Measurements from ENCODE around the gene WDR83. TPM values are rescaled to one million over a fixed set of nuclear protein-coding genes. Genes with fewer than 3 reads are reported as not detected.
"Not testable (repeated sequence)": the region's sequence is repeated elsewhere in the genome, so short reads cannot be mapped to it uniquely, and the experiment has no call there.

Gene WDR83
- polyA plus RNA-seq, 4 donors, result 13.9 to 27.3 (median 14.4) TPM

DNA sequence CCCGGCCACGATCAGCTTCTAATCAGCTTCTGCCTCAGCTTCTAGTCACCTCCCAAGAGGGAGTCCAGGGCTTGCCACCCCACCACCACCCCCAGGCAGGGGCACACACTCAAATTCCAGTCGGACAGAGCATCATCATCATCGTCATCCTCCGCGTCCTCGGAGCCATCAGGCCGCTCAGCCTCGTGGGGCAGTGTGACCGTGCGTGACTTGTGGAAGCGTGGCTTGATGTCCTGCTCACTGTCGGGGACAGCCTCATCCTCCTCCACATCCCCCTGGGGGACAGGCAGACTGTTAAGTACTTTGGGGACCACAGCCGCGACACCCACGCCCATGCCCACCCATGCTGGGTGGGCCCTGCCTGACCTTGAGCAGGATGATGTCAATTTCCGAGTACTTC, 44.6 kb downstream of the WDR83 start:
- DNase-seq (ENCODE audit: low read depth in 4 of 4, low spot score in 3 of 4), result no peak

DNA sequence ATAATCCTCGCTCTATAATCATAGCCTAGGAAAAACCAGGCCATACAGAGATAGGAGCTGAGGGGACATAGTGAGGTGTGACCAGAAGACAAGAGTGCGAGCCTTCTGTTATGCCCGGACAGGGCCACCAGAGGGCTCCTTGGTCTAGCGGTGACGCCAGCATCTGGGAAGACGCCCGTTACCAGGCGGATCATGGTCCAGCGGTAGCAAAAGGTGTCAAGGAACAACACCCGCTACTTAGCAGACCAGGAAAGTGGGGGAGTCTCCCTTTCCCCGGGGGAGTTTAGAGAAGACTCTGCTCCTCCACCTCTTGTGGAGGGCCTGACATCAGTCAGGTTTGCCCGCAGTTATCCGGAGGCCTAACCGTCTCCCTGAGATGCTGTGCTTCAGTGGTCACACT, 45.5 kb downstream of the WDR83 start:
- DNase-seq (ENCODE audit: low read depth in 4 of 4, low spot score in 3 of 4), result not testable (repeated sequence)

GRCh38 chr19:12713304-12713703, 46.7 kb downstream of the WDR83 start:
- not testable (repeated sequence) for DNase-seq (ENCODE audit: low read depth in 4 of 4, low spot score in 3 of 4)

DNA sequence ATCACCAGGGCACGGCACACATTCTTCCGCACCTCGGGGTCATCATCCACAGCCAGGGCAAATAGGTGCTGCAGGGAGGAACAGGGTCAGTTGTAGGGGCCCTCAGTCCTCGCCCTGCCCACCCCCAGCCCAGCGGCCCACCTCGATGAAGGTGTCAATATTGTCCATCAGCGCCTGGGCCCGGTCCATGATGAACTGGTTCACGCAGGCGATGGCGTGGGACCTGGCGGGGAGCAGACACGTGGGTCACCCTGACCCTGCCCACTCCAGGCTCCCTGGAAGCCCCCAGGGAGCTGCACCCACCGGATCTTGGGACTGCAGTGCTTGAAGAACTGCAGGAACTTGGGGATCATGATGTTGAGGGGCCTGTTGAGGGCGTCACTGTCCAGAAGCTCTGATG, 48.5 kb downstream of the WDR83 start:
- DNase-seq (ENCODE audit: low read depth in 4 of 4, low spot score in 3 of 4), result no peak

DNA sequence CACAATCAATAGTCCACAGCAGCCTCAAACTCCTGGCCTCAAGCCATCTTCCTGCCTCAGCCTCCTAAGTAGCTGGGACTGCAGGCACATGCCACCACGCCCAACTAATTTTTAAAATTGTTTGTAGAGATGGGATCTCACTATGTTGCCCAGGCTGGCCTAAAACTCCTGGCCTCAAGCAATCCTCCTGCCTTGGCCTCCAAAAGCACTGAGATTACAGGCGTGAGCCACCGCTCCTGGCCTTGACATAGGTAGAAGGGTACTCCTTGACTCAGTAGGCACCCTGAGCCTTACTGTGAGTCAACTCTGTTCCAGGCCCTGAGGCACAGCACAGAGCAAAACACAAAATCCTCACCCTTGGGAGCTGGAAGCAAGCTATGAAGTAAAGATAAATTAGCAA, 49.3 kb downstream of the WDR83 start:
- DNase-seq (ENCODE audit: low read depth in 4 of 4, low spot score in 3 of 4), result no peak

DNA sequence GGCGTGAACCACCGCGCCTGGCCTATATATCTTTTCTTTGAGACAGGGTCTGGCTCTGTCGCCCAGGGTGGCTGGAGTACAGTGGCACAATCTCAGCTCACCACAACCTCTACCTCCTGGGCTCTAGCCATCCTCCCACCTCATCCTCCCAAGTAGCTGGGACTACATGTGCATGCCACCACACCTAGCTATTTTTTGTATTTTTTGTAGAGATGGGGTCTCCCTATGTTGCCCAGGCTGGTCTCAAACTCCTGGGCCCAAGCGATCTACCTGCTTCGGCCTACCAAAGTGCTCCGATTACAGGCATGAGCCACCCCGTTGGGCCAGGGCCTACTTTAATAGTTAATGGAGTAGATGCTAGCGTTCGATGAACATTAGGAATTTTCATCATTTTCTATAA, 53.7 kb downstream of the WDR83 start:
- no peak for DNase-seq (ENCODE audit: low read depth in 4 of 4, low spot score in 3 of 4)

DNA sequence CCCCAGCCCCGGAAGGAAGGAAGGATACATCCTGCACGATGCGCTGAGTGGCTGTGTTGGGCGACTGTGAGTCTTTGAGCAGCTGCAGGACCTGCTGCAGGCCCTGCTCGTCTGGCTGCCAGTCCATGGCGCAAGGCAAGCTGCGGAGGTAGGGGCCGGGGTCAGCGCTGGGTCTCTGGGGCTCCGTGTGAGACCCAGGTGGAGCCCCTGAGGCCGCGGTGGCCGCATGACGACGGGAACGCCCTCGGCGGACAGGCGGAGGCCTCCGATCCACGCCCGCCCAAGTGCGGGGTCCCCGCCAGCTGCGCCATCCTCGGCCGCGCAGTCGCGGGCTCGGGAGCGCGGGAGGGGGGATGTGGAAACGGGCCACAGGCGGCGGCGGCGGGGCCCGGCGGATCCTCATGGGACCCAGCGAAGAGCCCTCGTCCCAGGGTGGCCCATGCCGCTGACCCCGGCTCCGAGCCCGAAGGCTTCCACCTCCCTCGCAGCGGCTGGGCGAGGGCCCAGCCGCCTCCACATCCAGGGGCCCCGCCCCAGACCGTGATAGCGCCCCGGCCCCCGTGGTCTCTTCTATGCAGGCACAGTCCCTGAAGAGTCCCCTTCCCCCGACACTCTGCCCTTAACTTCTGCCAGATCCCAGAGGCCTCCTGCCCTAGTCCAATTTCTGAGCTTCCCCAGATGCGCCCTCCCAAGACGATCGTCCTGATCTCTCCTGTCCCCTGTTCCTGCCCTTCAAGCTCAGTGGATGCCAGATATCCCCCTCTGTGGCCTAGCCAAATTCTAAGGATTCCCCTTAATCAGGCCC, 54.4 kb downstream of the WDR83 start:
- DNase-seq (ENCODE audit: low read depth in 4 of 4, low spot score in 3 of 4), result no peak

DNA sequence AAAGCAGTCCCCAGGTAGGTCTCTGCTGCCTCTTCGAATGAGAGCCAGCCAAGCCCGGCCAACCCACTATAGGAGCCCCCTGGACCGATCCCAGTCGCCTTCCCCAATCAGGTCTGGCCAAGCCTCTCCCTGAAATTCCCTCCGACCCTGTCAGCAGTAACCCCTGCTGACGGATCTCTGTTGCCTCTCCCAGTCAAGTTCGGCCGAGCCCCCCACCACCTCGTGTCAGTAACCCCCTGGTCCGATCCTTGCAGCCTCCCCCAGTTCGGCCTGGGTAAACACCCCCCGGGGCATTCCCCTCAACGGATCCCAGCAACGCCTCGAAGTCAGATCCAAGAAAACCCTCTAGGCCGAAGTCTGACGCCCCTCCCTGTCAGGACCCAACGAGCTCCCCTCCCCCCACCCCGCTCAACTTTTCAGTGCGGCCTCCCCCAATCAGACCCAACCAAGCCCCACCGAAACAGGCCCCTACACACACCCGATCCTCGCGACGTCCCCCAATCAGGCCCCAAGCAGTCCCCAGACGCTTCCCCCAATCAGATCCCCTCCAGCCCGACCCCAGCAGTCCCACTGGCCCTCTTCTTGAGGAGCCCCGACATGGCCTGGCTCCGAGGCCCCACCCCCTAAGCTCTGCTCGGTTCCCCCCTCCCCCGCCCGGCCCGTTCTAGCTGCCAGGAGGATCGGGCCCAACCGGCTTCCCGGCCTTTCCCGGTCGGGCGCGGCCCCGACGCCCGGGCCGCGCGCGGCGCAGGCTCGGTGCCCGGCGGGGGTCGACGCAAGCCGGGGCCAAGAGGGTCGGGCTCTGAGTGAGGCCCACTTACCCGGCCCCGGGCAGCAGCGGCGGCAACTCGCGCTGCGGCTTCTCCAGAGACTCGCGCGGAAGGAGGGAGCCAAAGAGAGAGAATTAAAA, 55.3 kb downstream of the WDR83 start:
- DNase-seq (ENCODE audit: low read depth in 4 of 4, low spot score in 3 of 4), result peak in 1 of 4 donors; percentile 62

DNA sequence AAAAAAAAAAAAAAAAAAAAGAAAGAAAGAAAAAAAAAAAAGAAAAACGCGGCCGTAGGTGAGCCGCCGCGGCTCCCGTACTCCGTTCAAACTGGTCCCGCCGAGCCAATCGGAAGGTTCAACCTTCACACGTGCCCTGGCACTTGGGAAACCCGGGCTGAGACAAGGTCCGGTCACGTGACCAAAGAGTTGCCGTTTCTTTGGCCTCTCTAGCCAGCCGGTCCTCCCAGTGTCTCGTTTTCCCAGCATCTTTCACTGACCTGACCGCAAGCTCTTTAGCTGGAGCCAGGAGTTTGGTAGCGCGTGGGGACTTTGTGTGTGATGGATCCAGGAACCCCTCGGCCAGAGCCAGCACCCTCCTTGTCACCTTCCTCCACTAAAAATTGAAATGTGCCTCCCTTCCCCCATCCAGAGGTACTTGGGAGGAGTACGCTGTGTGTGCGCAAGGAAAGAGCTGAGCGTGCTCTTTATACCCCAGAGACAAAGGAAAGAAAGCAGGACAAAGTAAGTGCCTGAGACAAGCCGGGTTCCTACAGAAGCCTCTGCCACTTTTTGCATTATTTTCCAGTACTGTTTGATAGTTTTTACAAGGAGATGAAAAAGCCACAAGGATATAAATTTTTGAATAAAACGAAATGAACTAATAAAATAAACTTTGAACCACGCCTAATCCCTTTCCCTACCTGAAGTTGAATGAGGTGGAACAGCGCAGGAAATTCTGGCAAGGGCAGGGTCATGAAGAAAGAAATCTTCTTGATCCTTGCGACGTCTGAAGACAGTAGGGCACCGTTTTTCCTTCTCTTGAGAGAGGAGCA, 56.2 kb downstream of the WDR83 start:
- DNase-seq (ENCODE audit: low read depth in 4 of 4, low spot score in 3 of 4), result peak; percentile 95 to 98 (median 97)

GRCh38 chr19:12723381-12723640, 56.7 kb downstream of the WDR83 start:
- no peak for DNase-seq (ENCODE audit: low read depth in 4 of 4, low spot score in 3 of 4)

DNA sequence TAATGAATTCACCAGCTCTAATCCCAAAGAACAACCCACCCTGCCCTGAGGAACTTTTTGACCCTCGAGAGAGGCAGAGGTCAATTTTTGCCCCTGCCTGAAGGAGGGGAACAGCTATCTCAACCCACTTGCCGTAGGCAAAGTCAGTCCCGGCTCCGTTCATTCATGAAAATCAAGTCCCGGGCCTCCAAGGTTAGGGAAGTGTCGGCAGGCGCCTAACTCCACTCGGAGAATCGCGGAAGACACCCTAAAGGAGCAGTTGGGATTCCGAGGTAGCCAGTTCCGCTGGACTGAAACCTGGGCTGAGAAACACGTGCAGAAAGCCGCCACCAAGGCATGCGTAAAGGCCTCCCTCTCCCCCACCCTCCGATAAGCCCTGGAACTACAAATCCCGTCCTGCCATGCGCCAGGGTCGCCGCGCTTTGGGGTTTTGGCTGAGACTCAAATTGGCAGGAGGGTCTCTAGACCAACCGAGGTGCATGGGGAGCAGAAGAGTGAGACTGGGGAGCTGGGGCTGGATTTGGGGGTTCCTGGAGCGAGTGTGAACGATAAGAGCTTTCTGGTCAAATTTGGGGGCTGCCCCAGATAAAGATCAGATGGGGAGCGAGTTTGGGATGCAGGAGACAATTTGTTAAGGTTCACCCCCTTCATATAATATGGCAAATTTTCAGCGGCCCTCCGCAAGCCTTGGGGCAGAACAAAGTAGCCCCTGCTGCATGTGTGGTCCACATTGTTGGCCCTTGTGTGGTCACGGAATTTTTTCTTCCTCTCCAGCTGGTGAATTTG, 57.2 kb downstream of the WDR83 start, which contains the start of gene TNPO2:
Gene TNPO2, minus strand, starts transcription at position 292 of the 786 bp plus-strand sequence. CDS start 2,955 bp downstream, outside the sequence.
- peak in 1 of 4 donors; percentile 53 for DNase-seq (ENCODE audit: low read depth in 4 of 4, low spot score in 3 of 4)

Other genes with a start within 250 kb of the WDR83 start
- gene ZNF443, start 225.8 kb upstream of the WDR83 start, polyA plus RNA-seq (ENCODE audit: insufficient read length in 4 of 4), result 10 to 100 TPM in 2 of 4 donors, 1 to 10 TPM in 2; 6.7 to 13.8 (median 10.5) TPM
- gene ZNF709, start 182.0 kb upstream of the WDR83 start, polyA plus RNA-seq (ENCODE audit: insufficient read length in 4 of 4), result 1 to 10 TPM; 5.7 to 9.4 (median 8.7) TPM
- gene ZNF564, start 115.3 kb upstream of the WDR83 start, polyA plus RNA-seq (ENCODE audit: insufficient read length in 4 of 4), result 10 to 100 TPM in 3 of 4 donors, 1 to 10 TPM in 1; 7.2 to 15.9 (median 13.9) TPM
- gene ZNF490, start 56.0 kb upstream of the WDR83 start, polyA plus RNA-seq (ENCODE audit: insufficient read length in 4 of 4), result 1 to 10 TPM; 3.5 to 5.9 (median 5.1) TPM
- gene ZNF791, start 55.9 kb upstream of the WDR83 start, polyA plus RNA-seq (ENCODE audit: insufficient read length in 4 of 4), result 10 to 100 TPM; 21.5 to 25.2 (median 23.0) TPM
- 10 to 100 TPM; 25.0 to 33.6 (median 30.1) TPM for gene MAN2B1, start 65 bp upstream of the WDR83 start, polyA plus RNA-seq (ENCODE audit: insufficient read length in 4 of 4)
- gene DHPS, start 15.1 kb downstream of the WDR83 start, polyA plus RNA-seq (ENCODE audit: insufficient read length in 4 of 4), result 10 to 100 TPM; 52.4 to 97.1 (median 72.6) TPM
- gene GNG14, start 21.2 kb downstream of the WDR83 start, polyA plus RNA-seq (ENCODE audit: insufficient read length in 4 of 4), result under 1 TPM in 1 of 4 donors, not detected in 3; 0.63 TPM
- gene FBXW9, start 29.8 kb downstream of the WDR83 start, polyA plus RNA-seq (ENCODE audit: insufficient read length in 4 of 4), result 10 to 100 TPM in 3 of 4 donors, 1 to 10 TPM in 1; 5.8 to 18.7 (median 11.3) TPM
- 10 to 100 TPM; 60.5 to 82.1 (median 69.8) TPM for gene TNPO2, start 57.1 kb downstream of the WDR83 start, polyA plus RNA-seq (ENCODE audit: insufficient read length in 4 of 4)
- 100 to 1,000 TPM; 139 to 201 (median 152) TPM for gene TRIR, start 67.9 kb downstream of the WDR83 start, polyA plus RNA-seq (ENCODE audit: insufficient read length in 4 of 4)
- 10 to 100 TPM; 70.6 to 94.6 (median 77.6) TPM for gene GET3, start 70.7 kb downstream of the WDR83 start, polyA plus RNA-seq (ENCODE audit: insufficient read length in 4 of 4)
- under 1 TPM in 1 of 4 donors, not detected in 3; 0.23 TPM for gene BEST2, start 85.0 kb downstream of the WDR83 start, polyA plus RNA-seq (ENCODE audit: insufficient read length in 4 of 4)
- 10 to 100 TPM; 17.8 to 90.4 (median 45.4) TPM for gene HOOK2, start 108.7 kb downstream of the WDR83 start, polyA plus RNA-seq (ENCODE audit: insufficient read length in 4 of 4)
- 100 to 1,000 TPM in 1 of 4 donors, 10 to 100 TPM in 3; 13.8 to 678 (median 32.3) TPM for gene JUNB, start 124.7 kb downstream of the WDR83 start, polyA plus RNA-seq (ENCODE audit: insufficient read length in 4 of 4)
- gene PRDX2, start 135.0 kb downstream of the WDR83 start, polyA plus RNA-seq (ENCODE audit: insufficient read length in 4 of 4), result 100 to 1,000 TPM; 242 to 339 (median 290) TPM
- gene THSD8, start 135.3 kb downstream of the WDR83 start, polyA plus RNA-seq (ENCODE audit: insufficient read length in 4 of 4), result 10 to 100 TPM in 1 of 4 donors, 1 to 10 TPM in 3; 5.8 to 12.9 (median 8.2) TPM
- gene RNASEH2A, start 139.8 kb downstream of the WDR83 start, polyA plus RNA-seq (ENCODE audit: insufficient read length in 4 of 4), result 10 to 100 TPM; 25.6 to 38.5 (median 29.9) TPM
- under 1 TPM in 2 of 4 donors, not detected in 2; 0.20 to 0.29 TPM for gene RTBDN, start 167.8 kb downstream of the WDR83 start, polyA plus RNA-seq (ENCODE audit: insufficient read length in 4 of 4)
- 1 to 10 TPM in 3 of 4 donors, under 1 TPM in 1; 0.94 to 1.7 (median 1.2) TPM for gene MAST1, start 171.7 kb downstream of the WDR83 start, polyA plus RNA-seq (ENCODE audit: insufficient read length in 4 of 4)
- 10 to 100 TPM; 12.0 to 14.0 (median 12.6) TPM for gene DNASE2, start 214.6 kb downstream of the WDR83 start, polyA plus RNA-seq (ENCODE audit: insufficient read length in 4 of 4)
- 1 to 10 TPM in 1 of 4 donors, under 1 TPM in 3; 0.19 to 3.4 (median 0.34) TPM for gene KLF1, start 220.4 kb downstream of the WDR83 start, polyA plus RNA-seq (ENCODE audit: insufficient read length in 4 of 4)
- 10 to 100 TPM; 14.9 to 36.7 (median 26.0) TPM for gene GCDH, start 224.4 kb downstream of the WDR83 start, polyA plus RNA-seq (ENCODE audit: insufficient read length in 4 of 4)

All from left renal pelvis (tissue), 4 donors.